Measurements from ENCODE around the gene GOLGA7B. TPM values are rescaled to one million over a fixed set of nuclear protein-coding genes. Genes with fewer than 3 reads are reported as not detected.

Gene GOLGA7B
- total RNA-seq, 4 donors from 2014 or later: 12.0 to 27.9 (median 19.4) TPM

DNA sequence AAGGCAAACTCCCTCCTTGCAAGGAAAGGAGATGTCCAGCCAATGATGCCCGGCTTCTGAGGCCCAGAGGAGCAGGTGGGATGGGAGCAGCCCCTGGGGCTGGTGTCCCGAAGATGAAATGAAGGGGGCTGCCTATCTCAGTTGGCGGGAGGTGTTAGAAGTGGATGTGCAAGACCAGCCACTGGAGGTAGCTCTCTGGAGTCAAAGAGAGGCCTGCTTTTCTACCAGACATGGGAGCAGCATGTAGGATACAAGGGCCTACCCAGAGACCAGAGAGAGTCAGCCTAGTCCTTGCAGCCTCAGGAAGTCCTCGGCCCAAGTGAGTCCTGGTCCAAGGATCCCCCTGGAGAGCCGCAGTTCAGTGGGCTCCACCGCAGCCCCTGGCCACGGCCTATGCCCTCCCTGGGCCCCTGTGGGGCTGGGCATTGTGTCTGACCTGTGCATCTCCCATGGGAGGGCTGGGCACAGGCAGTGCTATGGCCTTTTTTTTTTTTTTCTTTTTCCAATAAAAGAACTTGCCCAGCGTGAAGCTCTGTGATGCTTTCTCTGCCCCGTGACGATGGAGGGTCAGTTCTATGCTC, 17.7 kb downstream of the GOLGA7B start:
- Histone ChIP-seq H3K27ac (no peak overlapping the region), H3K4me3 (no peak overlapping the region), H3K9me3 (no peaks in the 10 kb centered on the region), H3K27me3 (no peaks in the 10 kb centered on the region), H3K36me3 (no peaks in the 10 kb centered on the region), H3K4me1 (peaks cover 16% of the 10 kb centered on the region)
- TF ChIP-seq POLR2A (IDR thresholded peaks at IDR 0.05) (no peak), EP300 (IDR thresholded peaks at IDR 0.05) (no peak), POLR2AphosphoS5 (IDR thresholded peaks at IDR 0.05) (no peak)
- TF ChIP-seq, protein P1, sequence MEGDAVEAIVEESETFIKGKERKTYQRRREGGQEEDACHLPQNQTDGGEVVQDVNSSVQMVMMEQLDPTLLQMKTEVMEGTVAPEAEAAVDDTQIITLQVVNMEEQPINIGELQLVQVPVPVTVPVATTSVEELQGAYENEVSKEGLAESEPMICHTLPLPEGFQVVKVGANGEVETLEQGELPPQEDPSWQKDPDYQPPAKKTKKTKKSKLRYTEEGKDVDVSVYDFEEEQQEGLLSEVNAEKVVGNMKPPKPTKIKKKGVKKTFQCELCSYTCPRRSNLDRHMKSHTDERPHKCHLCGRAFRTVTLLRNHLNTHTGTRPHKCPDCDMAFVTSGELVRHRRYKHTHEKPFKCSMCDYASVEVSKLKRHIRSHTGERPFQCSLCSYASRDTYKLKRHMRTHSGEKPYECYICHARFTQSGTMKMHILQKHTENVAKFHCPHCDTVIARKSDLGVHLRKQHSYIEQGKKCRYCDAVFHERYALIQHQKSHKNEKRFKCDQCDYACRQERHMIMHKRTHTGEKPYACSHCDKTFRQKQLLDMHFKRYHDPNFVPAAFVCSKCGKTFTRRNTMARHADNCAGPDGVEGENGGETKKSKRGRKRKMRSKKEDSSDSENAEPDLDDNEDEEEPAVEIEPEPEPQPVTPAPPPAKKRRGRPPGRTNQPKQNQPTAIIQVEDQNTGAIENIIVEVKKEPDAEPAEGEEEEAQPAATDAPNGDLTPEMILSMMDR (IDR thresholded peaks at IDR 0.05): no peak
- 93% methylated on average over 9 of the region's 10 CpGs for WGBS
- DNase-seq (ENCODE audit: low spot score in 2 of 2): no peak

DNA sequence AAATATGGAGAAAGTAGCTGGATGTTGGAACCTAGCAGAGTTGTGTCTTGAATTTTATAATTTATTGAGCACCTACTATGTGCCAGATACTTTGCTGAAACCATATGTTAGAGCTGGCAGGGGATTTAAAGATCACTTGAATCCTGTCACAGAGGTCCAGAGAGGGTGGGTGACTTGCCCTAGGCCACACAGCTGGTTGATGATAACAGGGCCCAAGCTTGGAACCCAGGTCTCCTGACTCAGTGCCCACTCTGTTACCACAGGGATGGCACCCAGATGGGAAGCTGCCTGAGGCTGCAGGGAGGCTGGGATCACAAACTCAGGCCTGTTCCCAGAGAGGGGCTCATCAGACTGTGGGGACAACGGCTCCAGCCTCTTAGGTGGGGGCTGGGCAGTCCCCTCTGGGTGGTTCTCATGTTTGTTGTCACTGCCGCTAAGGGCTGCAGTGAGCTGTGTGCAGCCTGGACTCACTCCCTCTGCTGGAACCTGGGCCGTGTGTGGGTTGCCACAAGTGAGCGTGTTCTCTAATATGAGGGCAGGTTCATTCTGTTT, 18.6 kb downstream of the GOLGA7B start:
- Histone ChIP-seq H3K27me3 (no peaks in the 10 kb centered on the region), H3K9me3 (no peaks in the 10 kb centered on the region), H3K4me3 (no peak overlapping the region), H3K4me1 (peaks cover 20% of the 10 kb centered on the region), H3K27ac (no peak overlapping the region), H3K36me3 (no peaks in the 10 kb centered on the region)
- no peak for DNase-seq (ENCODE audit: low spot score in 2 of 2)
- WGBS: 75% methylated on average over 2 of the region's 4 CpGs
- no peak for TF ChIP-seq POLR2A (IDR thresholded peaks at IDR 0.05)
- no peak for TF ChIP-seq POLR2AphosphoS5 (IDR thresholded peaks at IDR 0.05)
- no peak for TF ChIP-seq EP300 (IDR thresholded peaks at IDR 0.05)
- TF ChIP-seq, protein P1 (IDR thresholded peaks at IDR 0.05): no peak

- Histone ChIP-seq H3K4me1 (peaks cover 32% of the 10 kb centered on the region), H3K9me3 (no peaks in the 10 kb centered on the region), H3K4me3 (no peak overlapping the region), H3K27me3 (no peaks in the 10 kb centered on the region), H3K27ac (peak overlapping the region; percentile 23), H3K36me3 (no peaks in the 10 kb centered on the region)
- peak in 1 of 2 donors; percentile 88 for DNase-seq (ENCODE audit: low spot score in 2 of 2)
- no peak for TF ChIP-seq EP300 (IDR thresholded peaks at IDR 0.05)
- no peak for TF ChIP-seq POLR2AphosphoS5 (IDR thresholded peaks at IDR 0.05)
- TF ChIP-seq, protein P1 (IDR thresholded peaks at IDR 0.05): peak; percentile 79 to 80
- TF ChIP-seq POLR2A (IDR thresholded peaks at IDR 0.05): no peak
- WGBS: 16% methylated on average over 3 of the region's 19 CpGs
Measured at GRCh38 chr10:97869091-97870042, 19.7 kb downstream of the GOLGA7B start.

DNA sequence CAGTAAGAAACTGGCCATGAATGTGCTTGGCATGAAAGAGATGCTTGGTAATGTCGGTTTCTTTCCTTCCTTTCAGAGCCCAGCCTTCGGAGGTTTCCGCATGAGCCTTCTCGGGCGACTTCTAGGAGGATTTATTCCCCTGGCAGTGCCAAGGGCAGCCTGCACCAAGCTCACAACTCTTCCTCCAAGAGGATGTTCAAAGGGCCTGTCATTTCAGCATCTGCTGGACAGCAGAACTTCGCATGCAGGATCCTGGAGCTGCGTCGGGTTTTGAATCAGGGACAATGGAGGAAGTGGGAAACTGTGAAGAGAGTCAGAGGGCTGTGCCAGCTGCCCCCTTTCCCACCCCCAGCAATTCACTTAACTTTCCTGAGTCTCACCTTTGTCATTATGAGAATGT, 21.3 kb downstream of the GOLGA7B start:
- H3K4me3 ChIP-seq: no peak overlapping the region
- H3K4me1 ChIP-seq: peaks cover 48% of the 10 kb centered on the region
- WGBS: 81% methylated on average over 8 of the region's 8 CpGs
- H3K27ac ChIP-seq: no peak overlapping the region
- DNase-seq (ENCODE audit: low spot score in 2 of 2): no peak
- no peaks in the 10 kb centered on the region for H3K9me3 ChIP-seq
- TF ChIP-seq, protein P1 (IDR thresholded peaks at IDR 0.05): no peak
- no peak for TF ChIP-seq POLR2AphosphoS5 (IDR thresholded peaks at IDR 0.05)
- no peak for TF ChIP-seq POLR2A (IDR thresholded peaks at IDR 0.05)
- TF ChIP-seq EP300 (IDR thresholded peaks at IDR 0.05): no peak
- no peaks in the 10 kb centered on the region for H3K27me3 ChIP-seq
- no peaks in the 10 kb centered on the region for H3K36me3 ChIP-seq

GRCh38 chr10:97873569-97873968, 23.9 kb downstream of the GOLGA7B start:
- DNase-seq (ENCODE audit: low spot score in 2 of 2): no peak
- WGBS: 60% methylated on average over 2 of the region's 6 CpGs
- no peaks in the 10 kb centered on the region for H3K36me3 ChIP-seq
- peak overlapping the region; percentile 36 for H3K27ac ChIP-seq
- peaks cover 44% of the 10 kb centered on the region for H3K4me1 ChIP-seq
- H3K9me3 ChIP-seq: no peaks in the 10 kb centered on the region
- TF ChIP-seq EP300 (IDR thresholded peaks at IDR 0.05): no peak
- no peak for TF ChIP-seq POLR2A (IDR thresholded peaks at IDR 0.05)
- TF ChIP-seq POLR2AphosphoS5 (IDR thresholded peaks at IDR 0.05): no peak
- TF ChIP-seq, protein P1 (IDR thresholded peaks at IDR 0.05): no peak
- no peak overlapping the region for H3K4me3 ChIP-seq
- no peaks in the 10 kb centered on the region for H3K27me3 ChIP-seq
